HepG2 (cell line): ENCODE results near the gene DAPK1. TPM values are rescaled to one million over a fixed set of nuclear protein-coding genes. Genes with fewer than 3 reads are reported as not detected.
A peak's percentile ranks its signal among the peaks of the same experiment; 100 is the strongest.

Experiments
- ARHGAP35 ChIP-seq: sonication (generic); formaldehyde crosslinking; IDR thresholded peaks from 2 replicates; pipeline ENCODE4 v1.9.0; 2022; ENCODE audit warnings: mild to moderate bottlenecking, inconsistent platforms, moderate library complexity, missing genetic modification reagents, borderline replicate concordance
- ATM ChIP-seq: fragments of 450-650 bp; IDR thresholded peaks from 2 replicates; pipeline ENCODE4 v1.7.1; 2017; ENCODE audit warnings: mild to moderate bottlenecking, borderline replicate concordance
- ATRX ChIP-seq: sonication (generic); formaldehyde crosslinking; IDR thresholded peaks from 2 replicates; pipeline ENCODE4 v1.4.0; 2020; ENCODE audit warnings: missing genetic modification reagents, borderline replicate concordance
- CCDC6 ChIP-seq: sonication (generic); formaldehyde crosslinking; IDR thresholded peaks from 2 replicates; pipeline ENCODE4 v1.8.1; 2022; ENCODE audit warnings: mild to moderate bottlenecking, missing genetic modification reagents, moderate library complexity
- ESRRA ChIP-seq: sonication (generic); formaldehyde crosslinking; IDR thresholded peaks from 2 replicates; pipeline ENCODE4 v1.5.1; 2020; ENCODE audit warnings: mild to moderate bottlenecking, low read depth, missing genetic modification reagents
- HNRNPUL1 ChIP-seq: fragments of 200-400 bp; formaldehyde crosslinking; IDR thresholded peaks from 2 replicates; pipeline ENCODE4 v1.6.1; 2017; ENCODE audit warnings: low read depth, mild to moderate bottlenecking, low read length, moderate library complexity
- HOXA3 ChIP-seq: sonication (generic); formaldehyde crosslinking; IDR thresholded peaks from 2 replicates; pipeline ENCODE4 v1.5.0; 2020; ENCODE audit warnings: missing genetic modification reagents
- KDM5B ChIP-seq: sonication (generic); formaldehyde crosslinking; IDR thresholded peaks from 2 replicates; pipeline ENCODE4 v1.4.0; 2020; ENCODE audit warnings: missing genetic modification reagents, mild to moderate bottlenecking, borderline replicate concordance
- KLF12 ChIP-seq: sonication (generic); formaldehyde crosslinking; IDR thresholded peaks from 2 replicates; pipeline ENCODE4 v1.4.0; 2020; ENCODE audit warnings: missing genetic modification reagents, borderline replicate concordance
- LCORL ChIP-seq, 2 experiments: fragments of 450-650 bp in 1 of 2; sonication (generic) in 1 of 2; formaldehyde crosslinking in 1 of 2; IDR thresholded peaks; 2 replicates each; pipeline versions ENCODE4 v1.5.0 to v1.6.1; 2017 to 2020; ENCODE audit warnings: antibody characterized with exemption in 1 of 2, missing genetic modification reagents in 1 of 2
- MBD4 ChIP-seq: IDR thresholded peaks from 2 replicates; pipeline ENCODE4 v1.6.1; 2012; ENCODE audit warnings: low read length, inconsistent platforms, borderline replicate concordance
- NCOA2 ChIP-seq: sonication (generic); formaldehyde crosslinking; IDR thresholded peaks from 2 replicates; pipeline ENCODE4 v1.8.0; 2022; ENCODE audit warnings: inconsistent platforms
- NFE2 ChIP-seq: sonication (generic); formaldehyde crosslinking; IDR thresholded peaks from 2 replicates; pipeline ENCODE4 v1.4.0; 2020; ENCODE audit warnings: missing genetic modification reagents
- NPAS2 ChIP-seq: sonication (generic); formaldehyde crosslinking; IDR thresholded peaks from 2 replicates; pipeline ENCODE4 v1.8.0; 2022; ENCODE audit warnings: mild to moderate bottlenecking, missing genetic modification reagents, borderline replicate concordance
- REST ChIP-seq, 2 experiments: IDR thresholded peaks; 2 replicates each; pipeline ENCODE4 v1.6.1; 2011 to 2012; ENCODE audit warnings: low read length in 2 of 2, borderline replicate concordance in 1 of 2, low read depth in 1 of 2, mild to moderate bottlenecking in 1 of 2, moderate library complexity in 1 of 2
- TBL1XR1 ChIP-seq: fragments of 150-350 bp; IDR thresholded peaks from 2 replicates; pipeline ENCODE4 v1.6.1; 2014; ENCODE audit warnings: borderline replicate concordance, low read length; ENCODE audit not compliant: partially characterized antibody
- TFAP4 ChIP-seq: sonication (generic); IDR thresholded peaks from 2 replicates; pipeline ENCODE4 v1.6.1; 2016; ENCODE audit warnings: low read depth, borderline replicate concordance
- ZNF546 ChIP-seq: sonication (generic); formaldehyde crosslinking; conservative IDR thresholded peaks from 2 replicates; pipeline ENCODE4 v1.8.1; 2023; ENCODE audit warnings: mild to moderate bottlenecking, missing genetic modification reagents
- polyA plus RNA-seq, 8 experiments: library from polyadenylated mRNA; depleted of rRNA in 3 of 8; stranded (reverse) in 7 of 8; unstranded in 1 of 8; fragments of >200 nt; fragmentation: Illumina TruSeq in 4 of 8; extraction: Trizol in 4 of 8; gene quantifications; 2 replicates each; pipeline versions ENCODE4 v1.2.1 to v1.2.3, GENCODE V29; 2011 to 2016; ENCODE audit warnings: low read depth in 4 of 8, missing spikeins in 1 of 8, mixed read lengths in 1 of 8; ENCODE audit not compliant: insufficient read depth in 1 of 8
- total RNA-seq, 5 experiments: library from RNA; depleted of rRNA; stranded (reverse); fragments of >200 nt; fragmentation: Illumina TruSeq; extraction: Trizol; gene quantifications; 2 replicates each; pipeline ENCODE4 v1.2.3, GENCODE V29; 2016; ENCODE audit warnings: low read depth in 1 of 5
- TF ChIP-seq, protein P1 (sequence below): sonication (generic); formaldehyde crosslinking; conservative IDR thresholded peaks from 2 replicates; pipeline ENCODE4 v1.4.0; 2020; ENCODE audit warnings: missing genetic modification reagents
- TF ChIP-seq, protein P2 (sequence below): sonication (generic); formaldehyde crosslinking; IDR thresholded peaks from 2 replicates; pipeline ENCODE4 v1.4.0; 2020; ENCODE audit warnings: mild to moderate bottlenecking, missing genetic modification reagents

Gene DAPK1
- total and polyA plus RNA-seq, 2 of the 13 experiments (the other 11 are each of a cell fraction or from before 2014, with no cell fraction given) = 35.7 to 35.9 TPM

DNA sequence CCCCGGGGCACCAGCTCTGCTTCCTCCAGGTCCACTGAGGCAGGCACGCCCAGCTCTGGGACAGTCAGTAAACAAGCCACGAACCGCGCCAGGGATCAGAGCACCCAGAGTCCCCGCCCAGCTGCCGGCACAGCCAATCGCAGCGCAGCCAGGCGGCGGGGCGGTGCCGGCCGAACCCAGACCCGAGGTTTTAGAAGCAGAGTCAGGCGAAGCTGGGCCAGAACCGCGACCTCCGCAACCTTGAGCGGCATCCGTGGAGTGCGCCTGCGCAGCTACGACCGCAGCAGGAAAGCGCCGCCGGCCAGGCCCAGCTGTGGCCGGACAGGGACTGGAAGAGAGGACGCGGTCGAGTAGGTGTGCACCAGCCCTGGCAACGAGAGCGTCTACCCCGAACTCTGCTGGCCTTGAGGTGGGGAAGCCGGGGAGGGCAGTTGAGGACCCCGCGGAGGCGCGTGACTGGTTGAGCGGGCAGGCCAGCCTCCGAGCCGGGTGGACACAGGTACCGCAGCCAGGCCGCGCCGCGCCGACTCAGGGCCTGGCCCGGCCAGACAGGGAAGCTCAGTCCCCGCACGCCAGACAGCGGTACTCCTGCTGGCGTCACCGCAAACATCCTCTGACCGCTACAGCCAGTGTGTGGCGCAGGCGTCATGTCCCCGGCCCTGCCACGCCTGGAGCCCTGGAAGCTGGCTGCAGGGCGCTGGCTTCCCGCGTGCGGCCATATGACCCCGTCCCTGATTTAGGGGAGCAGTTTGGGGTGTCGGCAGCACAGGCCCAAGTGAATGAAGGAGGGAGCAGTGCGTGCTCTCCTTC is 228.4 kb downstream of the DAPK1 start, which contains the start of gene CTSL (continued):
- TF ChIP-seq, protein P1, sequence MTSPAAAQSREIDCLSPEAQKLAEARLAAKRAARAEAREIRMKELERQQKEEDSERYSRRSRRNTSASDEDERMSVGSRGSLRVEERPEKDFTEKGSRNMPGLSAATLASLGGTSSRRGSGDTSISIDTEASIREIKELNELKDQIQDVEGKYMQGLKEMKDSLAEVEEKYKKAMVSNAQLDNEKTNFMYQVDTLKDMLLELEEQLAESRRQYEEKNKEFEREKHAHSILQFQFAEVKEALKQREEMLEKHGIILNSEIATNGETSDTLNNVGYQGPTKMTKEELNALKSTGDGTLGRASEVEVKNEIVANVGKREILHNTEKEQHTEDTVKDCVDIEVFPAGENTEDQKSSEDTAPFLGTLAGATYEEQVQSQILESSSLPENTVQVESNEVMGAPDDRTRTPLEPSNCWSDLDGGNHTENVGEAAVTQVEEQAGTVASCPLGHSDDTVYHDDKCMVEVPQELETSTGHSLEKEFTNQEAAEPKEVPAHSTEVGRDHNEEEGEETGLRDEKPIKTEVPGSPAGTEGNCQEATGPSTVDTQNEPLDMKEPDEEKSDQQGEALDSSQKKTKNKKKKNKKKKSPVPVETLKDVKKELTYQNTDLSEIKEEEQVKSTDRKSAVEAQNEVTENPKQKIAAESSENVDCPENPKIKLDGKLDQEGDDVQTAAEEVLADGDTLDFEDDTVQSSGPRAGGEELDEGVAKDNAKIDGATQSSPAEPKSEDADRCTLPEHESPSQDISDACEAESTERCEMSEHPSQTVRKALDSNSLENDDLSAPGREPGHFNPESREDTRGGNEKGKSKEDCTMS (CRISPR knock-in tag) = no peak
- peak; percentile 72; the same call in 1 of the 2 replicates for TF ChIP-seq TFAP4
- TF ChIP-seq, protein P2, sequence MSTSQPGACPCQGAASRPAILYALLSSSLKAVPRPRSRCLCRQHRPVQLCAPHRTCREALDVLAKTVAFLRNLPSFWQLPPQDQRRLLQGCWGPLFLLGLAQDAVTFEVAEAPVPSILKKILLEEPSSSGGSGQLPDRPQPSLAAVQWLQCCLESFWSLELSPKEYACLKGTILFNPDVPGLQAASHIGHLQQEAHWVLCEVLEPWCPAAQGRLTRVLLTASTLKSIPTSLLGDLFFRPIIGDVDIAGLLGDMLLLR = no peak
- TF ChIP-seq ARHGAP35 (CRISPR knock-in tag) = peak; percentile 70
- TF ChIP-seq HNRNPUL1 = no peak
- no peak for TF ChIP-seq REST (IDR thresholded peaks at IDR 0.05; ENCODE audit: borderline replicate concordance in 1 of 2, low read depth in 1 of 2, low read length in 2 of 2)
- TF ChIP-seq MBD4 = no peak
- peak; percentile 88 for TF ChIP-seq KDM5B
- TF ChIP-seq KLF12 (CRISPR knock-in tag) = peak; percentile 12; the same call in 1 of the 2 replicates
- no peak for TF ChIP-seq NFE2 (CRISPR knock-in tag)
- TF ChIP-seq ZNF546 (CRISPR knock-in tag) = peak; percentile 76; the same call in 1 of the 2 replicates
- no peak for TF ChIP-seq NPAS2 (CRISPR knock-in tag)
- TF ChIP-seq ATM = no peak
- 0 out of 2 replicates have a peak, but pooled peaks have one; percentile 22 for TF ChIP-seq ESRRA
- peak; percentile 63 for TF ChIP-seq LCORL (IDR thresholded peaks at IDR 0.05)
- TF ChIP-seq LCORL (CRISPR knock-in tag; IDR thresholded peaks at IDR 0.05) = peak; percentile 16; the same call in 1 of the 2 replicates
- TF ChIP-seq ATRX (CRISPR knock-in tag) = no peak
- peak; percentile 93 for TF ChIP-seq HOXA3
- peak; percentile 93 for TF ChIP-seq CCDC6 (CRISPR knock-in tag)
- peak; percentile 44; the same call in 1 of the 2 replicates for TF ChIP-seq NCOA2
- TF ChIP-seq TBL1XR1 = no peak
